Gastroesophageal sphincter (tissue), 3 donors: ENCODE results near the gene FBXL20.

Experiments
- CTCF ChIP-seq, 4 experiments: fragments of 200-600 bp in 2 of 4; fragments of 450-650 bp in 2 of 4; sonication (generic) in 1 of 4; IDR thresholded peaks; one replicate each; pipeline ENCODE4 v1.5.1; 2017 to 2019; ENCODE audit warnings: antibody characterized with exemption in 4 of 4, mild to moderate bottlenecking in 2 of 4, moderate library complexity in 2 of 4
- POLR2A ChIP-seq, 2 donors: fragments of 450-650 bp; IDR thresholded peaks; one replicate each; pipeline ENCODE4 v1.6.1; 2017; ENCODE audit warnings: antibody characterized with exemption in 2 of 2, mild to moderate bottlenecking in 2 of 2, moderate library complexity in 1 of 2
- POLR2AphosphoS5 ChIP-seq: sonication (generic); formaldehyde crosslinking; IDR thresholded peaks from one replicate; pipeline ENCODE4 v1.6.1; 2017; ENCODE audit warnings: antibody characterized with exemption

DNA sequence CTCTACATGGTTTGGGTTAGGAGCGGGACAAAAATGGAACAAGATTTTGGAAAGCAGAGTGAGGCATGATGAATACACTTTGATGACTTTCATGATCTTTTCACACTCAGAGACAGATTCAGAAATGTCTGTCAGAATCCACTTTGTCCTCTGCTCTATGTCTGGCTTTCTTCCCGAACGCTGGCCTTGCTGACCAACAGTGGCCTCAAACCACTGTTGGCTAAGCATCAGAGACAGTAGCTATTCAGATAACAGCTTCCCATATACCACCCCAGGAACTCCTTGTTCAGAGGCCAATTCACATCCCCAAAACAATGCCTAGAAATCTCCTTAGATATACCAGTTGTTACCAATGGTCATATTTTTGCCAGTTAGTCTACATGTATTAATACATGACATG, 40.9 kb downstream of the FBXL20 start:
- TF ChIP-seq POLR2AphosphoS5 (no peak), POLR2A (IDR thresholded peaks at IDR 0.05) (no peak), CTCF (IDR thresholded peaks at IDR 0.05) (no peak)
